Panc1 (cell line): ENCODE results near the gene SPATA20. TPM values are rescaled to one million over a fixed set of nuclear protein-coding genes. Genes with fewer than 3 reads are reported as not detected.

ENCODE experiments used
- ATAC-seq: fragments of 200-7000 bp; cut with Tn5 transposase; 2 replicates; pipeline ENCODE4 v1.9.1; 2020; ENCODE audit warnings: mild to moderate bottlenecking, moderate library complexity
- BruUV-seq: library from RNA; stranded (reverse); fragments of 400-500 nt; replicated peaks from 2 replicates; lab custom pipeline; 2021; lab: Mats Ljungman, UMichigan
- CTCF ChIA-PET: fragments of 300-600 bp; sonication (Branson Sonifier 250); formaldehyde crosslinking; loops from one replicate; lab custom pipeline; 2022; ENCODE audit warnings: antibody characterized with exemption; lab: Charles Lee
- POLR2A ChIA-PET: fragments of 300-600 bp; sonication (Branson Sonifier 250); formaldehyde crosslinking; loops from one replicate; lab custom pipeline; 2022; ENCODE audit warnings: antibody characterized with exemption; lab: Charles Lee
- DNase-seq: peaks from one replicate; pipeline ENCODE4 v3.0.0-alpha.2; 2010; ENCODE audit warnings: low read depth, low spot score
- H3K27ac ChIP-seq: 2 replicates; pipeline ENCODE4 v1.5.1; 2011; ENCODE audit warnings: mild to moderate bottlenecking, low read length, inconsistent platforms
- H3K27me3 ChIP-seq: fragments of 200-500 bp; sonication (Bioruptor generic); 2 replicates; pipeline ENCODE4 v1.6.0; 2014; ENCODE audit warnings: low read length, inconsistent platforms; ENCODE audit not compliant: control insufficient read depth, insufficient read depth
- H3K36me3 ChIP-seq: fragments of 200-500 bp; sonication (Bioruptor generic); 2 replicates; pipeline ENCODE4 v1.5.1; 2014; ENCODE audit warnings: inconsistent platforms, mild to moderate bottlenecking, low read length, moderate library complexity; ENCODE audit not compliant: control insufficient read depth, insufficient read depth
- H3K4me1 ChIP-seq: 2 replicates; pipeline ENCODE4 v1.5.1; 2011; ENCODE audit warnings: inconsistent platforms, mild to moderate bottlenecking, low read length, moderate library complexity; ENCODE audit not compliant: control insufficient read depth, insufficient read depth
- H3K4me3 ChIP-seq, 2 experiments: 2 replicates each; pipeline ENCODE4 v1.5.1; 2011 to 2012; ENCODE audit warnings: low read depth in 2 of 2, low read length in 2 of 2, mild to moderate bottlenecking in 2 of 2, inconsistent platforms in 1 of 2, moderate library complexity in 1 of 2
- H3K9me3 ChIP-seq: fragments of 200-500 bp; sonication (Bioruptor generic); 2 replicates; pipeline ENCODE4 v1.5.1; 2014; ENCODE audit warnings: low read depth, mild to moderate bottlenecking, inconsistent platforms, low read length, moderate library complexity; ENCODE audit not compliant: control insufficient read depth, insufficient read depth
- CTCF ChIP-seq: fragments of 450-650 bp; IDR thresholded peaks from 2 replicates; pipeline ENCODE4 v1.5.1; 2017; ENCODE audit warnings: mild to moderate bottlenecking
- POLR2AphosphoS5 ChIP-seq: IDR thresholded peaks from 2 replicates; pipeline ENCODE4 v1.6.1; 2012; ENCODE audit warnings: mild to moderate bottlenecking, low read depth, low read length, moderate library complexity
- REST ChIP-seq, 2 experiments: IDR thresholded peaks; 2 replicates each; pipeline ENCODE4 v1.6.1; 2011 to 2012; ENCODE audit warnings: low read depth in 2 of 2, control low read depth in 1 of 2, low read length in 1 of 2, mild to moderate bottlenecking in 1 of 2, moderate library complexity in 1 of 2; ENCODE audit not compliant: insufficient read depth in 1 of 2
- SIN3A ChIP-seq: IDR thresholded peaks from 2 replicates; pipeline ENCODE4 v1.6.1; 2012; ENCODE audit warnings: low read depth, mild to moderate bottlenecking, low read length, moderate library complexity, borderline replicate concordance; ENCODE audit not compliant: insufficient read depth
- TCF7L2 ChIP-seq: IDR thresholded peaks from 2 replicates; pipeline ENCODE4 v1.6.1; 2011; ENCODE audit warnings: mild to moderate bottlenecking, low read depth, low read length, inconsistent platforms
- in situ Hi-C: cut with HindIII; loops from 2 replicates; pipeline ENCODE4 v1.10.0; 2016; ENCODE audit warnings: low sequenced_read_pairs, low pct_unique_long_range_greater_than_20kb
- intact Hi-C: fragments of 100-400 bp; cut with micrococcal nuclease; formaldehyde crosslinking; loops from one replicate; pipeline ENCODE4 v1.10.0; 2022; ENCODE audit not compliant: unreplicated experiment
- total RNA-seq: library from RNA; stranded (reverse); gene quantifications from one replicate; pipeline ENCODE4 v1.2.1, GENCODE V29; 2021; ENCODE audit not compliant: unreplicated experiment

SPATA20 gene
- total RNA-seq, 1 experiment from 2014 or later = 82.2 TPM

- H3K36me3 ChIP-seq = no peaks in the 10 kb centered on the region
- peaks cover 12% of the 10 kb centered on the region; the same call in 1 of the 2 replicates for H3K4me1 ChIP-seq
- TF ChIP-seq REST (IDR thresholded peaks at IDR 0.05; ENCODE audit: insufficient read depth in 1 of 2, low read depth in 2 of 2, low read length in 1 of 2) (no peak), TCF7L2 (no peak), CTCF (no peak), SIN3A (no peak), POLR2AphosphoS5 (no peak)
- no peak overlapping the region for H3K4me3 ChIP-seq
- intact Hi-C loops (no loop called here), in situ Hi-C loops (no loop called here)
- BruUV-seq = no TSS peak
- POLR2A ChIA-PET = no interaction called here
- no peak overlapping the region for H3K27ac ChIP-seq
- H3K9me3 ChIP-seq = no peaks in the 10 kb centered on the region
- H3K27me3 ChIP-seq = no peaks in the 10 kb centered on the region
- CTCF ChIA-PET = no interaction called here
- ATAC-seq (no peak), DNase-seq (no peak)
Measured at GRCh38 chr17:50581316-50581715, 34.3 kb downstream of the SPATA20 start.

- Histone ChIP-seq H3K27ac (no peak overlapping the region), H3K27me3 (no peaks in the 10 kb centered on the region), H3K9me3 (no peaks in the 10 kb centered on the region), H3K36me3 (no peaks in the 10 kb centered on the region), H3K4me3 (no peak overlapping the region), H3K4me1 (peaks cover 12% of the 10 kb centered on the region; the same call in 1 of the 2 replicates)
- BruUV-seq = no TSS peak
- ATAC-seq = no peak
- ChIA-PET CTCF (no interaction called here), POLR2A (no interaction called here)
- TF ChIP-seq TCF7L2 (no peak), REST (IDR thresholded peaks at IDR 0.05; ENCODE audit: insufficient read depth in 1 of 2, low read depth in 2 of 2, low read length in 1 of 2) (no peak), POLR2AphosphoS5 (no peak), SIN3A (no peak), CTCF (no peak)
- DNase-seq = no peak
- in situ Hi-C loops (no loop called here), intact Hi-C loops (no loop called here)
Measured at GRCh38 chr17:50582741-50583140, 35.8 kb downstream of the SPATA20 start.
